HCEC 1CT (cell line): ENCODE measurements around the gene FRMD4A.
A peak's percentile ranks its signal among the peaks of the same experiment; 100 is the strongest.

Experiments used
- DNase-seq: peaks from one replicate; pipeline ENCODE4 v3.0.0-alpha.2; 2017

The FRMD4A gene

DNA sequence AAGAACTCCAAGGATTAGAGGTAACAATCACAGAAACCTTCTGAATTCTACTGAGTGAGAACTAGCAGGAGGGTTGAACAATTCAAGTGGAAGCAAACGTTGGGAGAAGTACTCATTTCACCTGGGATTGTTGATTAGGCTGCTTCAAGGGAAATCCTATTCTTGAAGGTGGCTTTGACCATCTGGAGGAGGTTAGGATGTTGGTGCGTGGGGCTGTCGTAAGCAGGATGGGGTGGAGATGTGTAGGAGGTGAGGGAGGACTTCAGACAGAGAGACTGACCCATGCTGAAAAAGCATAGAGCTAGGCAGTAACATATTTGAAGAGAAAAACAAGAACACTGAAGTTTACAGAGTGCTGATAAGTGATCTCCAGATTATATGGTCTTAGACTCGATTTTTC lies 147.9 kb downstream of the FRMD4A start:
- no peak for DNase-seq

DNA sequence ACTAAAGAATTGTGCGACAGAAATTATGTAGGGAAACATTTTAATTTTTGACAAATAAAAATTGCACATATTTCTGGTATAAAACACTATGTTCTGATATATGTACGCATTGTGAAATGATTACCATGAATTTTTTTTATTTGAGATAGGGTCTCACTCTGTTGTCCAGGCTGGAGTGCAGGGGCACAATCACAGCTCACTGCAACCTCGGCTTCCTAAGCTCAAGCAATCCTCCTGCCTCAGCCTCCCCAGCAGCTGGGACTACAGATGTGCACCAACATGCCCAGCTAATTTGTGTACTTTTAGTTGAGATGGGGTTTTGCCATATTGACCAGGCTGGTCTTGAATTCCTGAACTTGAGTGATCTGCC lies 149.2 kb downstream of the FRMD4A start:
- no peak for DNase-seq

- DNase-seq, result no peak
These were observed 149.7 kb downstream of the FRMD4A start for GRCh38 chr10:14180911-14181566.

DNA sequence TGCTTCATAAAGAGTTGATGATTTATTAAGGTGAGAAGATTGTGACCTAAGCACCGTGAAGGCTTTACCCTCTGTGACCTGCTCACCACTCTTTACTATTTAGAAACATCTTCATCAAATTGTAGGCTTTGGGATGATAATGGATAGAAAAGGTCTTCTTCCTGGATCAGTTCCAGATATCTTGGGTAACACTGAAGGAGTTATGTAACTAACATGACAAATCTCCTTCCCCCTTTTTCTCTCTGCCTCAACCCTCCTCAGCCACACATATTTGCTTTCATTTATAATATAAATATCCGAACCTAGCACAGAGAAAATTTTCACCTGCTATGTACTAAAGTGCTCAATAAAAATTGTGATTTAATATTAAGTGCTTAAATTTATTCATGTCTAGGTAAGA lies 151.5 kb downstream of the FRMD4A start:
- DNase-seq, result no peak

DNA sequence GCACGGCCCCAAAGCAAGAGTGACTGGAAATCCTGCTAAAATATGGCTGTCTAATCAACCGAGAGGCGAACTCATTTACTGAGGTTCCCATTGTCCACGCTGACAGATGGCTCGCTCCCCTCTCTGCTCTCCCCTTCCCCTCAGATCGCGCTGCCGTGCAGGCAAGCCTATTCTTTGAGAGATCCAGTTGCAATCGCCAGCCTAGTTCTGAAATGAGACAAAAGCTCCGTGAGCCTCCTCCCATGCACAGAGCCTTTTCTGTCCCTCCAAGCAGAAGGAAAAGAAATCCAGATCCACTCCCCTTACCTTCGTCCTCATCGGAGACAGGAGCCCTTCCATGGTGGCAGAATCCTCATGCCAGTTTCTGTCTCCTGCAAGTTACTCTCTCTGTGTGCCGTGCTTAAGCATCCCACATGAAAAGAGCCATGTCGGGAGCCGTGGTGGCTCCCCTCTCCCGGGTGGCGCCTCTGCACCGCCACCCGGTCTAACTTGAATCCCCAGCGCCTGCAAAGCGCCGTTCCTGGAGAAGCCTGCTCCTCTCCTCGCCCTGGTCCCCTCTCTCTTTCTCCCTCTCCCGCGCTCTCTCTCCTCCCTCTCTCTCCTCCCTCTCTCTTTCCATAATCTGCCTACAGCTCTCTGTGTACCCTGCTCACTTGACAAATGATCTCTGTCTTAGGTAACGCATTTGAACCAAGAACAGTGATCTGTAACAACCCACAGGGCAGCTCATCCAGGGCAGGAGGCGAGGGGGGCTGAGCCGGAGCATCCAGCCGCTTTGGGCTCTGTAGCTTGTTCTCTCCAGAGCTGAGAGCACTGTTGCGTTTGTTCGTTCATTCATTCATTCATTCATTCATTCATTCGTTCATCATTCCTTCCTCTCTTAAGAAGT lies 156.8 kb downstream of the FRMD4A start:
- no peak for DNase-seq

GRCh38 chr10:14173391-14173705 lies 157.4 kb downstream of the FRMD4A start:
- no peak for DNase-seq

DNA sequence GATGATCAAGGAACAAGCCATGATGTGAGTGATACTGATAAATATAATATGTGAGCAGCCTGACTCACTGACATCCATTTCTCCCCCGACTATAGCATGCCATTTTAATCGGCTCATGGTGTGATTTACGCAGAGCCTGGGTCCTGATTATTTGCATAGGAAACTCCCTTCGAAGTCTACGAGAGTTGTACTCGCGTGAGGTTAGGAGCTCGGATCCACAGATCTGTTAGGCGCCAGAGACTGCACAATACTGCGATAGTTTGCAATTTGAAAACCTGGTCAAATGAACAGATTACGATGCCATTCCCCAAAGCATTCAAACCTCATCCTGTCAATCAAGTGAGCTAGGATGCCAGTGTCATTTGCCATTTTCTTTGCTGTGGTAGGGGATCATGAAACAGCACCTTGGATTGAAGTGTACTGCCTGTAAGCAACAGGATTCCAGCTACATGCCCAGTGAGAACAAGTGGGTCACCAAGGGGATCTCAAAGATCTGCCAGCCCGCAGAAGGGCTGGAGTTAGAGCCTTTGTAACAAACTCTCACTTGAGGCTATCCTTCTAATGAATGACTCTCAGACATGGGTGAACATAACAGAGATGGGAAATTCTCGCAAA lies 158.3 kb downstream of the FRMD4A start:
- no peak for DNase-seq

DNA sequence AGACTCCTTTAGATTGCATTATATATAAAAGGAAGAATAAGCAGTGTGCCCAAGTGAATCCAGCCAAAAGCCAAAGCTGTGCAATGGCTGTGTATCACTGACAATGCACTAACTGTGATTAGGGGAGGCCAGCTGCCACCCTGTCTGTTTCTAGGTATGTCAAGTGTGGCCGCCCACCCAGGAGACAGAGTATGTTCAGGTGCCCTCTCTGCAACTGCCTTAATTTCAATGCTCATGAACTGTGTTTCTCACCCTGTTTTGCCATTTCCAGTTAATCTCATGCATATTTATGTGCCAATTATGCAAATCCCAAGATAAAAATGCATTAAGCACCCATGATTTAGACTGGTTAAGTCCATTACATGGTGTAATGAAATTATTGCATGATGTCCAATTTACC lies 159.4 kb downstream of the FRMD4A start:
- DNase-seq, result no peak

- DNase-seq, result no peak
These were observed 167.2 kb downstream of the FRMD4A start for GRCh38 chr10:14163377-14164086.

DNA sequence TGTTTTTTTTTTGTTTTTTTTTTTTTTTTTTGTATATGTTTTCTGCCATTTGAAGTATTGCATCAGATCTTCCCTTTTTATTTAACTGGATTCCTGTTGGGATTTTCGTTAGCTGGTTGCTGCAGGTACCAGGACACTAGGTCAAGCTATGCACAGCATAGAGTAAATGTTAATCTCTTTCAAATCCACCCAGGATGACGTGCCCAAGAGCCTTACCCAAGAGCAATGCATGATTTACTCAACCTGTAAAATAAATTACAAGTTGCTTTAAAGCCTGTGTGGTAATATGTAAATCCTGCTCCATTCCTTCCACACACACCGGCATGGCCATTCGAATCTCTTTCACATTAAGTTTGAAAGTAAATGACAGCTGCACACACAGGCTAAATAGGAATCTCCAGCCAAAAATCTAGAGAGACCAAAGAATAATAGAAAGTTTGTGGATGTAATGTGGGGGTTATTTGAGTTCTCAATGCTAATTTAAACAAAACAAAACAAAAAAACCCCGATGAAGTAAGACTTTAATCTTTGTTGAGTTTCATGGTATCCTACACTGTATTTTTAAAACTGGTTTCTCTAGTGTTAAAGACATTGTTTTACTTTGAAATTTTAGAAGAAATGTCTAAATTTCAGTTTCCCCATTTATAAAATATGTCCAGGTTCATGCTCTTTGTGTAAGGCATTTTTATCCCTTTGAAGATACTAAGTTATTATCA lies 167.9 kb downstream of the FRMD4A start:
- no peak for DNase-seq

DNA sequence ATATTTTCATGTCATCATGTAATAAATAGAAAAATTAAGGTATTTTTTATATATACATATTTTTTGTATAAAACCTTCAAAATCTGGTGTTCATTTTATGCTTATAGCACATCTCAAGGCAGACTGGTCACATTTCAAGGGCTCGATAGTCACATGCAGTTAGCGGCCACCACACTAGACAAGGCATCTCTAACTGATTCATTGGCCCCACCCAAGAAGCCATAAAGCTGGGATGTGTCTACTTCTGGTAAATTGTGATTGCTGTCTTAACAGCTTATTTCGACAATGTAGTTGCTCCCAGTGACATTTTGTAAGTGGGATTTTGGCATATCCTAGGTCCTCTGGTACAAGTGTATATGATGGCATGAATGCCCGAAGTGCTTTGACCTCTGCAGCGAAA lies 168.7 kb downstream of the FRMD4A start:
- no peak for DNase-seq

DNA sequence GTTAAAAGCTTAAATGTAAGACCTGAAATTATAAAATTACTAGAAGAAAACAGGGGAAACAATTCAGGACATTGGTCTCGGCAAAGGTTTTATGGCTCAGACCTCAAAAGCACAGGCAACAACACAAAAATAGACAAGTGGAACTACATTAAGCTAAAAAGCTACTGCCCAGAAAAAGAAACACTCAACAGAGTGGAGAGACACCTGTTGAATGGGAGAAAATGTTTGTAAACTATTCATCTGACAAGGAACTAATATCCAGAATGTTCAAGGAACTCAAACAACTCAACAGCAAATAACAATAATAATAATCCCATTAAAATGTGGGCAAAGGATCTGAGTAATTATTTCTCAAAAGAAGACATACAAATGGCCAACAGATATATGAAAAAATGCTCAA lies 170.4 kb downstream of the FRMD4A start:
- no peak for DNase-seq

DNA sequence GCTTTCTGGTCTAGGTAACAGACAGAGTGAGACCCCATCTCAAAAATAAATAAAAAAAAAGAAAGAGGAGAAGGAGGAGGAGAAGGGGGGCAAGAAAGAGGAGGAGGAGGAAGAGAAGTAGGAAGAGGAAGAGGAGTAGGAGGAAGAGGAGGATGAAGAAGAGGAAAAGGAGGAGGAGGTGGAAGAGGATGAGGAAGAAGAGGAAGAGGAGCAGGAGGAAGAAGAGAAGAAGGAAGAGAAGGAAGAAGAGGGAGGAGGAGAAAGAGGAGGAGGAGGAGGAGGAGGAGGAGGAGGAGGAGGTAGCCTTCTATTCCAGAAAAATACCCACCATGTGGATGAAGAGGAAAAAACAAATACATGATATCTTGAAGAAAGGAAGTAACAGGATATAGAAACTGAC lies 172.1 kb downstream of the FRMD4A start:
- no peak for DNase-seq

- DNase-seq, result peak; percentile 29
These were observed 174.6 kb downstream of the FRMD4A start for GRCh38 chr10:14156104-14156503.

- no peak for DNase-seq
These were observed 177.1 kb downstream of the FRMD4A start for GRCh38 chr10:14153570-14154055.

DNA sequence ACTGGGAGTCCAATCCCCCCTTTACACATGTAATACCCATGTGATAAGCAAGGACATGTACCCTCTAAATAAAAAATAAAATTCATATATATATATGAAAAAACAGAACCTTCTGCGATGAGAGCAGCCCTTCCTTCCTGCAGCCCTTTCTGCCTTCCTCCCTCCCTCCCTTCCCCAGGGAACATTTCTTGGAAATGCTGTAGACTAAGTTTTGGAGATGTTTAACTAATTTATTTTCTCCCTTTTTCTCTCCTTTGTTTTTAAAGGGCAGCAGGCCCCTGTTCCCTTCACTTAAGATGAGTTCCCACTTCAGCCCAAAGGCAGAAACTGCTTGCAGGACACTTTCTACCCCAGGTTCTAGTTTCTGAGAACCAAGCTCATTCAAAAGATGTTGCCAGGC lies 179.2 kb downstream of the FRMD4A start:
- no peak for DNase-seq

- no peak for DNase-seq
These were observed 180.2 kb downstream of the FRMD4A start for GRCh38 chr10:14150526-14150925.

- peak; percentile 75 for DNase-seq
These were observed 184.2 kb downstream of the FRMD4A start for GRCh38 chr10:14146501-14146900.

DNA sequence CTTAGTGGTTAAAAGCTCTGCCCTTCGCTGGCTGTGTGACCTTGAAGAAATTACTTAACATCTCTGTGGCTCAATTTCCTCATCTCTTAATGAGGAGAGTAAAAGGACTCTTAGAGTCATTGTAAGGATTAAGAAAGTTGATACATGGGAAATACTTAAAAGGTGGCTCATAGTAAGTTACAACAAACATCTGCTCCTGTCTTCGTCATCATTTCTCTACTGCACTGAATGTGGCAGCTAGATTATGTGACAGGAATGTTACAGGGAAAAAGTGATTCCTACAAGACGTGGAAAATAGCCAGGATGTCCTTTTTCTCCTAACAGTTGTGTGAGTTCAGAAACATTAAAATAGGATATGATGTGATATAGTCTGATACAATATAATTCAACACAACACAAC lies 184.7 kb downstream of the FRMD4A start:
- DNase-seq, result peak; percentile 93

GRCh38 chr10:14144451-14144850 lies 186.3 kb downstream of the FRMD4A start:
- no peak for DNase-seq

GRCh38 chr10:14142606-14143250 lies 188.0 kb downstream of the FRMD4A start:
- no peak for DNase-seq

- DNase-seq, result no peak
These were observed 189.4 kb downstream of the FRMD4A start for GRCh38 chr10:14141283-14141682.
